Stimulated activated CD8-positive, alpha-beta memory T cell treated with anti-CD3 and anti-CD28 coated beads, Interleukin-4, amount 100 ng/mL, for 24 hours (primary cell): ENCODE data around the gene ZKSCAN5.
"Not testable (repeated sequence)": the region's sequence is repeated elsewhere in the genome, so short reads cannot be mapped to it uniquely, and the experiment has no call there.

ENCODE experiments used
- DNase-seq: peaks from one replicate; pipeline ENCODE4 v3.0.0-alpha.2; 2020; ENCODE audit warnings: low read depth

The ZKSCAN5 gene

DNA sequence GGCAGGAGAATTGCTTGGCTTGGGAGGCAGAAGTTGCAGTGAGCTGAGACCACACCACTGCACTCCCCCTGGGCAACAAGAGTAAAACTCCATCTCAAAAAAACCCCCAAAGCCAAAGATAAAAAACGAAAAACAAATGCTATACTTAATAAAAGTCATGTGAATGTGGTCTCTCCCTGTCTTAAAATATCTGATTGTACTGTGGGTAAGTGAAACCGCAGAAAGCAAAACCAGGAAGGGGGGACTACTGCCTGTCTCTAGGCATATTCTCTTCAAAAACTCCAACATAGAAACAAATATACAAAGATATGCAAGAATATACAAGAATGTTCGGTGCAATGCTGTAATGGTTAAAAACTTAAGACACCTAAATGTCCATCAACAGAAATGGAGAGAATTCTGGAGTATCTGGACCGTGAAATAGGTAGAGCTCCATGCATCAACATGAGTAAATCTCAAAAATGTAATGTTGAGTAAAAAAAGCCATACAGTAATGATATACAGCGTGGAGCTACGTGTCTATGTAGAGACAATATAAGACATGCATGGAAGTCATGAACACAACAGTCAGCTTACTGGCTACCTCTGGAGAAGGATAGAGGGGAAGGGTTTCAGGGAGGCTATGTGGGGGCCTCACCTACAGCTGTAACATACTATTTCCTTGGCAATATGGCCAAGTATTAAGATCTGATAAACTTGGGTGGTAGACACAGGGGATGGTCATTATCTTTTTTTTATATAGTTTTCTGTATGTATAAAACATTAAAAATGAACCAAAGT is 6.5 kb upstream of the ZKSCAN5 start:
- no peak for DNase-seq

DNA sequence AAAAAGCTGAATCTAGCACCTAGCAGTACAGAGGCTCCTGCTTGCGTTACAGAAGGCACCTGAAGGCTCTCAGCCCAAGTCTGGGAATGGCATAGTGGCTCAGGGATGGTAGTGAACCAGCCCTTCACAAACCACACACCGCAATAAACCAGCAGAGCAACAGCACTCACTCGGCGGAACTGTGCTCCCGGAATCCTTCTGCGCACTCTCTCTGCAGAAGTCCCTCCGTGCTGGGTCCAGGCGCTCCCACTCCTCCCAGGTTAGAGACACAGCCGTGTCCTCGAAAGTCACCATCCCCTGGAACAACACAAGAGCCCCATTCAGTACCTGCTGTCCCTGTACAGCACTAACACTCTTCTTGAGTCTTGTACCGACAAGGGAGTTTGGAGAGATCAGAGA is 5.9 kb upstream of the ZKSCAN5 start:
- DNase-seq: no peak

GRCh38 chr7:99499371-99499720 is 5.1 kb upstream of the ZKSCAN5 start:
- no peak for DNase-seq

- DNase-seq: peak; percentile 79
Observed at GRCh38 chr7:99499721-99500636, 4.5 kb upstream of the ZKSCAN5 start, which contains the start of gene ZNF394. Gene ZNF394, minus strand, starts transcription at chr7:99500281. Its CDS starts 188 bp downstream, at chr7:99500093.

DNA sequence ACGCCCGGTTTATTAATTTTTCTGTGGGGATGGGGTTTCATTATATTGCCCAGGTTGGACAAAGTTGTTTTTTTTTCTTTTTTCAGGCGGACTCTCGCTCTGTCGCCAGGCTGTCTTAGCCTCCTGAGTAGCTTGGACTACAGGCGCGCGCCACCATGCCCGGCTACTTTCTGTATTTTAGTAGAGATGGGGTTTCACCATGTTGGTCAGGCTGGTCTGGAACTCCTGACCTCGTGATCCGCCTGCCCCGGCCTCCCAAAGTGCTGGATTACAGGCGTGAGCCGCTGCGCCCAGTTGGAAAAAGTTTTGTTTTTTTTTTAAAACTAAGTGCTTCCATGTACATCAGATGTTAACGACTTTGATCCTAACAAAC is 3.8 kb upstream of the ZKSCAN5 start:
- no peak for DNase-seq

DNA sequence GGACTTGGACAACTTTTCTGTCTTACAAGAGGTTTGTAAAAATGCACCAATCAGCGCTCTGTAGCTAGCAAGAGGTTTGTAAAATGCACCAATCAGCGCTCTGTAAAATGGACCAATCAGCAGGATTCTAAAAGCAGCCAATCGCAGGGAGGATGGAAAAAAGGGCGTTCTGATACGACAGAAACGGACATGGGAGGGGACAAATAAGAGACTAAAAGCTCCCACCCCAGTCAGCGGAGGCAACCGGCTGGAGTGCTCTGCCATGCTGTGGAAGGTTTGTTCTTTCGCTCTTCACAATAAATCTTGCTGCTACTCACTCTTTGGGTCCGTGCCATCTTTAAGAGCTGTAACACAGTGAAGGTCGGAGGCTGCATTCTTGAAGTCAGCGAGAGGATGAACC is 3.2 kb upstream of the ZKSCAN5 start:
- DNase-seq: not testable (repeated sequence)

GRCh38 chr7:99504281-99504602 is 220 bp upstream of the ZKSCAN5 start:
- no peak for DNase-seq

GRCh38 chr7:99505324-99505662 is 831 bp downstream of the ZKSCAN5 start:
- DNase-seq: no peak

DNA sequence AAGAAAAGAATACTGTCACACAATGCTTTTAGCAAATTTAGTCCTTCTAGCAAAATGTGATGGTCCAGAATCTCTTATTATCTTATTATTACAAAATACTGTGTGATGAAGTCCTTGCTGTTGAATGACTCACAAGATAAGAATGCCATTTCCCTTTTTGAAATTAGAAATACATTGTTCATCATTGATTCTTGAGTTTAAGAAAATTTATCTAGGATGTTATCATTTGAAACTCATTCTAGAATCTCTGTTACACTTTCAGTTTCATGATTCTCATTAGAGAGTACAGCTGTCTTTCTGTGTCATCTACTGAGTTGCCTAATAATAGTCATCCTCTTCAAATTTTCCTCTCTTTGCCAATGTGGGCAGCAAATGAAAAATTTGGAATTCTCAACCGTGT is 9.6 kb downstream of the ZKSCAN5 start:
- no peak for DNase-seq

GRCh38 chr7:99521399-99521798 is 16.9 kb downstream of the ZKSCAN5 start:
- DNase-seq: no peak

DNA sequence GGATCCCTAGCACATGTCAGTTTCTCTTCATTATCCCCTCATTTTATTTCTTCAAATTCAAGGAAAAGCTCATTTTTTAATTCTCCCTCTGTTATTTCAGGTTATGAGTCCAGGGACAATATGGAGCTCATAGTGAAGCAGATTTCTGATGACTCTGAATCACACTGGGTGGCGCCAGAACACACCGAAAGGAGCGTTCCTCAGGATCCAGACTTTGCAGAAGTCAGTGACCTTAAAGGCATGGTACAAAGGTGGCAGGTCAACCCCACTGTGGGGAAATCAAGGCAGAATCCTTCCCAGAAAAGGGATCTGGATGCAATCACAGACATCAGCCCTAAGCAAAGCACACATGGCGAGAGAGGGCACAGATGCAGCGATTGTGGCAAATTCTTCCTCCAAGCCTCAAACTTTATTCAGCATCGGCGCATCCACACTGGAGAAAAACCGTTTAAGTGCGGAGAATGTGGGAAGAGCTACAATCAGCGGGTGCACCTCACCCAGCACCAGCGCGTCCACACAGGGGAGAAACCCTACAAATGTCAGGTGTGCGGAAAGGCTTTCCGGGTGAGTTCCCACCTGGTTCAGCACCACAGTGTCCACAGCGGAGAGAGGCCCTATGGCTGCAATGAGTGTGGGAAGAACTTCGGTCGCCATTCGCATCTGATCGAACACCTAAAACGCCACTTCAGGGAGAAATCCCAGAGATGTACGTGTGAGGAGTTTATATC is 21.4 kb downstream of the ZKSCAN5 start:
- DNase-seq: no peak

DNA sequence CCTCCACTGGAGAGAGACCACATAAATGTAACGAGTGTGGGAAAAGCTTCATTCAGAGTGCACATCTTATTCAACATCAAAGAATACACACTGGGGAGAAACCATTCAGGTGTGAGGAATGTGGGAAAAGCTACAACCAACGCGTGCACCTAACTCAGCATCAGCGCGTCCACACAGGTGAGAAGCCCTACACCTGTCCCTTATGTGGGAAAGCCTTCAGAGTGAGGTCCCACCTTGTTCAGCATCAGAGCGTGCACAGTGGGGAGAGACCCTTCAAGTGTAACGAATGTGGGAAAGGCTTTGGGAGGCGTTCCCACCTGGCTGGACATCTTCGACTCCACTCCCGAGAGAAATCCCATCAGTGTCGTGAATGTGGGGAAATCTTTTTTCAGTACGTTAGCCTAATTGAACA is 26.9 kb downstream of the ZKSCAN5 start:
- no peak for DNase-seq

GRCh38 chr7:99535667-99536066 is 31.2 kb downstream of the ZKSCAN5 start:
- no peak for DNase-seq

GRCh38 chr7:99539213-99539811 is 34.9 kb downstream of the ZKSCAN5 start:
- DNase-seq: no peak

GRCh38 chr7:99540542-99540941 is 36.1 kb downstream of the ZKSCAN5 start:
- DNase-seq: no peak

- no peak for DNase-seq
Observed at GRCh38 chr7:99541212-99541611, 36.8 kb downstream of the ZKSCAN5 start.

GRCh38 chr7:99543081-99543671 is 38.7 kb downstream of the ZKSCAN5 start:
- DNase-seq: no peak

DNA sequence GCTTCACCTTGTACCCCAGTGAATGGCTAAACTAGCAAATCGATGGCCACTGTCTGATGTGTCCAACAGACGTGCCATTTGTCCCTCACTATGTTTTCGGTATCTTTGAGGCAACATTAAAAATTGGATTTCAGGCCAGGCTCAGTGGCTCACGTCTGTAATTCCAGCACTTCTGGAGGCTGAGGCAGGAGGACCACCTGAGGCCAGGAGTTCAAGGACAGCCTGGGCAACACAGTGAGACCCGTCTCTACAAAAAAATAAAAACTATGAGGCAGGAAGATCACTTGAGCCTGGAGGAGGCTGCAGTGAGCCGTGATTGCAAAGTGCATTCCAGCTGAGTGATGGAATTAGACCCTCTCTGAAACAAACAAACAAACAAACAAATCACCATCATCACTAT is 39.5 kb downstream of the ZKSCAN5 start:
- DNase-seq: no peak

- DNase-seq: not testable (repeated sequence)
Observed at GRCh38 chr7:99545308-99545707, 40.8 kb downstream of the ZKSCAN5 start.

GRCh38 chr7:99549545-99549944 is 45.1 kb downstream of the ZKSCAN5 start:
- not testable (repeated sequence) for DNase-seq

- no peak for DNase-seq
Observed at GRCh38 chr7:99551334-99551733, 46.9 kb downstream of the ZKSCAN5 start.
